Erythroblast (primary cell): Measurements from ENCODE around the gene CHST15.

Experiments used
- GATA1 ChIP-seq: IDR thresholded peaks from 2 replicates; pipeline ENCODE4 v1.6.1; 2011; ENCODE audit warnings: low read depth, mild to moderate bottlenecking, control low read depth, low read length, moderate library complexity
- POLR2A ChIP-seq: IDR thresholded peaks from 2 replicates; pipeline ENCODE4 v1.6.1; 2011; ENCODE audit warnings: mild to moderate bottlenecking, low read length

- TF ChIP-seq POLR2A: no peak
- TF ChIP-seq GATA1: no peak
These were observed 86.9 kb downstream of the CHST15 start for GRCh38 chr10:124006526-124006925.
